ENCODE results near the gene EEPD1. TPM values are rescaled to one million over a fixed set of nuclear protein-coding genes. Genes with fewer than 3 reads are reported as not detected.
A peak's percentile ranks its signal among the peaks of the same experiment; 100 is the strongest.

EEPD1 gene
- total and polyA plus RNA-seq, 10 donors: 7.7 to 23.4 (median 14.6) TPM

DNA sequence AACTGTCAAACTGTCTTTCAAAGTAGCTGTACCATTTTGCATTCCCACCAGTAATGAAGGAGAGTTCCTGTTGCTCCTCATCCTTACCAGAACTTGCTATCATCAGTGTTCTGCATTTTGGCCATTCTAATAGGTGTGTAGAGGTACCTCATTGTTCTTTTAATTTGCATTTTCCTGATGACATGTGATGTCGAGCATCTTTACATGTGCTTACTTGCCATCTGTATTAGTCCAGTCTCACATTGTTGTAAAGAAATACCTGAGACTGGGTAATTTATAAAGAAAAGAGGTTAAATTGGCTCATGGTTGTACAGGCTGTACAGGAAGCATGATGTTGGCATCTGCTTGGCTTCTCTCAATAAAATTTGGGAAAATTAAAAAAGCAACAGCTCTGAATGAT, 38.7 kb upstream of the EEPD1 start:
- no peaks in the 10 kb centered on the region for H3K36me3 ChIP-seq
- intact Hi-C loops (cut with DNase I; ENCODE audit: low total_unique reads): no loop called here
- WGBS, 5 donors: 89 to 100% (median 93%) methylated on average over 1 of the region's 1 CpG
- H3K27me3 ChIP-seq (replicated peaks in 1 of 7): peaks cover 0 to 4% (median 0%) of the 10 kb centered on the region in 7 donors
- H3K4me3 ChIP-seq: no peak overlapping the region
- H3K9me3 ChIP-seq: no peaks in the 10 kb centered on the region
- TF ChIP-seq POLR2AphosphoS5 (IDR thresholded peaks at IDR 0.05): no peak
- TF ChIP-seq, protein P1, sequence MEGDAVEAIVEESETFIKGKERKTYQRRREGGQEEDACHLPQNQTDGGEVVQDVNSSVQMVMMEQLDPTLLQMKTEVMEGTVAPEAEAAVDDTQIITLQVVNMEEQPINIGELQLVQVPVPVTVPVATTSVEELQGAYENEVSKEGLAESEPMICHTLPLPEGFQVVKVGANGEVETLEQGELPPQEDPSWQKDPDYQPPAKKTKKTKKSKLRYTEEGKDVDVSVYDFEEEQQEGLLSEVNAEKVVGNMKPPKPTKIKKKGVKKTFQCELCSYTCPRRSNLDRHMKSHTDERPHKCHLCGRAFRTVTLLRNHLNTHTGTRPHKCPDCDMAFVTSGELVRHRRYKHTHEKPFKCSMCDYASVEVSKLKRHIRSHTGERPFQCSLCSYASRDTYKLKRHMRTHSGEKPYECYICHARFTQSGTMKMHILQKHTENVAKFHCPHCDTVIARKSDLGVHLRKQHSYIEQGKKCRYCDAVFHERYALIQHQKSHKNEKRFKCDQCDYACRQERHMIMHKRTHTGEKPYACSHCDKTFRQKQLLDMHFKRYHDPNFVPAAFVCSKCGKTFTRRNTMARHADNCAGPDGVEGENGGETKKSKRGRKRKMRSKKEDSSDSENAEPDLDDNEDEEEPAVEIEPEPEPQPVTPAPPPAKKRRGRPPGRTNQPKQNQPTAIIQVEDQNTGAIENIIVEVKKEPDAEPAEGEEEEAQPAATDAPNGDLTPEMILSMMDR (IDR thresholded peaks at IDR 0.05 in 8 of 11, conservative IDR thresholded peaks at IDR 0.05 in 3 of 11): no peak
- TF ChIP-seq POLR2A (IDR thresholded peaks at IDR 0.05): no peak
- no peak overlapping the region for H3K27ac ChIP-seq
- DNase-seq: no peak
- peaks cover 5 to 42% (median 22%) of the 10 kb centered on the region in 6 donors for H3K4me1 ChIP-seq

DNA sequence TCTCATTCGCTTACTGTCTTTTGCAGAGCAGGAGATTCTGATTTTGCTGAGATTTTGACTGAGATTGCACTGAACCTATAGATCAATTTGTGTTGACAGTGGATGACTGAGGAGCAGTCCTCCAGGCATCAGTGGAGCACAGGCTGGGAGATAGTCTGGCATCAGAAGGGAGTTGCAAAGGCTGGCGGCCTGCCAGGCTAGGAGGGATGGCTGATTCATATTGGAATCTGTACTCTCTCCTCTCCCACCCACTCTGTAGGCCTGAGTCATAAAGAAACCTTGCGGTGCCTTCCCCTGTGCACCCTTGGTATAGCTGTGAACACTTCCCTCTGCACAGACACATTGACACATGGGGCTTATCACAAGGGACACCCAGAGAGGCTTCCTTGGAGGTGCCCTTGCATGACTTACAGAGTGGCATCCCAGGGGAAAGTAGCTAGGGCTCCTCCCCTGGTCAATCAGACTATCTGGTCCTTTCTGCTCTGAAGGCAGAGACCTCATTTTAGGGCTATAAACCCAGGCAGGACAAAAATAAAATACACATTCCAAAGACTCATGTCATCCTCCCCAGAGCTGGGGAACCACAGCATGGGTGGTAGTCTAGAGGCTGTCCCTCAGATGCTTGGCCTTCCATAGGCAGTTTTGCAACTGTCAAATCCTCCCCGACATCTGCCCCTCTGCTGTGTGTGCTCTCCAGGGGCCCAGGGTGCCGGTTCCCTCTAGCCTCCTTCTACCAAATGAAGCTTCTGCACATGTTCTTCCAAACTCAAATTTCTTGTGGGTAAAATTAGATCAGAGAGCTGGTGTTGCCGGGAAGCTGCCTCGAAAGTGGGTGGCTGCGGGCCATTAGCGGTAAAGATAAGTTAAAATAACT, 37.4 kb upstream of the EEPD1 start:
- Histone ChIP-seq H3K36me3 (no peaks in the 10 kb centered on the region), H3K27ac (peak overlapping the region in 4 of 8 donors; percentile 6 to 51 (median 24)), H3K4me1 (peaks cover 5 to 54% (median 26%) of the 10 kb centered on the region in 6 donors), H3K4me3 (no peak overlapping the region), H3K27me3 (replicated peaks in 1 of 7) (peaks cover 0 to 5% (median 0%) of the 10 kb centered on the region in 7 donors), H3K9me3 (no peaks in the 10 kb centered on the region)
- intact Hi-C loops (cut with DNase I; ENCODE audit: low total_unique reads): no loop called here
- DNase-seq: no peak
- WGBS, 5 donors: 58 to 70% (median 64%) methylated on average over 9 of the region's 9 CpGs
- no peak for TF ChIP-seq POLR2A (IDR thresholded peaks at IDR 0.05)
- TF ChIP-seq POLR2AphosphoS5 (IDR thresholded peaks at IDR 0.05): no peak
- TF ChIP-seq, protein P1 (IDR thresholded peaks at IDR 0.05 in 8 of 11, conservative IDR thresholded peaks at IDR 0.05 in 3 of 11): no peak

DNA sequence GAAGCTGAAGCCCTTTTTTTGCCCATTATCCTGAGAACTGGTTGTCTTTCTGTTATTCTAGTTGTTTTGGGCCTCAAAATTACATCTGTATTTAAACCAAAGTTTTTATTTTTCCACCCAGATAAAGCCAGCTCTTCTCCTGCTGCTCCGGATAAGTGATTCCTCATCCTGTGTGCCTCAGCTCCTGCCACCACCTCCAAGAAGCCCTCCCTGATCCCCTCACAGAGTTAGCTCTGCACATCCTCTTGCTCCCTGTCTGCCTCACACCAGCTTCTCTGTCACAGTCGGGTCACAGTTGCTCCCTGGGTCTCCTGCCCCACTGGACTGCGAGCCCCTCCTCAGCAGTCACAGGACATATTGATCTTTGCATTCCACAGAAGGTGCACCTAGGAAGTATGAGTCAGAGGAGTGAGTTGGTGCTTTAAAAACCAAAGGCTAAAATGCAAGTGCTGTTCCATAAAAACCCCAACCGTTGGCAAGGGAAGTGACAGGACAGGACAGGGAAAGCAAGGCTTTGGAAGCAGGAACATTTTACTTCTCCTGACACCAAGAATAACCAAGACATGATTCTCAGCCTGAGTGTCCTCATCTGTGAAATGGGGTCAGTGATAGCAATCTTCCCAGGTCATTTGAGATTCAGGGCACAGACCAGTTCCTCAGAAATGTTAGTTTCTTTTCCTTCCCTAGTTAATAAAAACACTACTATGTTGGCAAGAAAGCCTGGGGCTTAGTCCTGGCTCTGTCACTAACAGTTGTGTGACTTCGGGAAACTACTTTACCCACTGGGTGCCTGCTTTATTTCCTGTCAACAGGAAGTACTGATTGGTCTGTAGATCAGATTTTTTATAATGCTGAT, 36.5 kb upstream of the EEPD1 start:
- intact Hi-C loops (cut with DNase I; ENCODE audit: low total_unique reads): no loop called here

More for the DNA sequence above, 36.5 kb upstream of the EEPD1 start:
- Histone ChIP-seq H3K27ac (peak overlapping the region in 6 of 8 donors; percentile 10 to 51 (median 26)), H3K4me3 (no peak overlapping the region), H3K27me3 (replicated peaks in 1 of 7) (peaks cover 0 to 5% (median 0%) of the 10 kb centered on the region in 7 donors), H3K36me3 (no peaks in the 10 kb centered on the region), H3K4me1 (peaks cover 5 to 54% (median 26%) of the 10 kb centered on the region in 6 donors), H3K9me3 (peaks cover 0 to 4% (median 0%) of the 10 kb centered on the region in 8 donors)
- no peak for DNase-seq
- no peak for TF ChIP-seq POLR2AphosphoS5 (IDR thresholded peaks at IDR 0.05)
- TF ChIP-seq, protein P1 (IDR thresholded peaks at IDR 0.05 in 8 of 11, conservative IDR thresholded peaks at IDR 0.05 in 3 of 11): no peak
- TF ChIP-seq POLR2A (IDR thresholded peaks at IDR 0.05): no peak
- 59 to 69% (median 63%) methylated on average over 5 of the region's 5 CpGs for WGBS, 5 donors

All from spleen (tissue), 11 donors.